ENCODE results near the gene NEURL1B. TPM values are rescaled to one million over a fixed set of nuclear protein-coding genes. Genes with fewer than 3 reads are reported as not detected.

Gene NEURL1B
- polyA plus RNA-seq, 1 of the 3 experiments (the other 2 are of a cell fraction) = 2.8 TPM

GRCh38 chr5:172740428-172741205 is 99.6 kb downstream of the NEURL1B start (continued):
- no peak for TF ChIP-seq REST (IDR thresholded peaks at IDR 0.05; ENCODE audit: low read depth, low read length)
- TF ChIP-seq CHD2 (IDR thresholded peaks at IDR 0.05; ENCODE audit: low read length, partially characterized antibody) = no peak
- TF ChIP-seq, protein P1, sequence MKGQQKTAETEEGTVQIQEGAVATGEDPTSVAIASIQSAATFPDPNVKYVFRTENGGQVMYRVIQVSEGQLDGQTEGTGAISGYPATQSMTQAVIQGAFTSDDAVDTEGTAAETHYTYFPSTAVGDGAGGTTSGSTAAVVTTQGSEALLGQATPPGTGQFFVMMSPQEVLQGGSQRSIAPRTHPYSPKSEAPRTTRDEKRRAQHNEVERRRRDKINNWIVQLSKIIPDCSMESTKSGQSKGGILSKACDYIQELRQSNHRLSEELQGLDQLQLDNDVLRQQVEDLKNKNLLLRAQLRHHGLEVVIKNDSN (IDR thresholded peaks at IDR 0.05; ENCODE audit: borderline replicate concordance, low read depth) = no peak
- peak; percentile 74 for TF ChIP-seq PBX3 (IDR thresholded peaks at IDR 0.05)
- peak; percentile 70; the same call in 1 of the 2 replicates for TF ChIP-seq FOSL2 (IDR thresholded peaks at IDR 0.05; ENCODE audit: borderline replicate concordance, low read depth)
- no peak for TF ChIP-seq EZH2phosphoT487 (IDR thresholded peaks at IDR 0.05; ENCODE audit: borderline replicate concordance, low read depth)
- no peak; the same call in 1 of the 2 replicates for TF ChIP-seq NFIC (IDR thresholded peaks at IDR 0.05; ENCODE audit: borderline replicate concordance)
- TF ChIP-seq ELF1 (IDR thresholded peaks at IDR 0.05) = no peak
- no peak for TF ChIP-seq MEF2A (IDR thresholded peaks at IDR 0.05; ENCODE audit: borderline replicate concordance, low read depth)
- no peak for TF ChIP-seq GABPA (IDR thresholded peaks at IDR 0.05; ENCODE audit: low read depth)
- no peak for TF ChIP-seq SMC3 (IDR thresholded peaks at IDR 0.05; ENCODE audit: low read depth, low read length)
- no peak for TF ChIP-seq RAD21 (IDR thresholded peaks at IDR 0.05; ENCODE audit: low read length)
- peak; percentile 50; the same call in 1 of the 2 replicates for TF ChIP-seq MAX (IDR thresholded peaks at IDR 0.05; ENCODE audit: low read depth)
- TF ChIP-seq RFX5 (IDR thresholded peaks at IDR 0.05; ENCODE audit: low read length) = no peak
- TF ChIP-seq MXI1 (IDR thresholded peaks at IDR 0.05; ENCODE audit: low read depth, low read length) = no peak
- 0 out of 2 replicates have a peak, but pooled peaks have one; percentile 43 for TF ChIP-seq TEAD4 (IDR thresholded peaks at IDR 0.05; ENCODE audit: borderline replicate concordance, insufficient read depth)
- peak; percentile 58 for TF ChIP-seq JUND (IDR thresholded peaks at IDR 0.05)
- no peak for TF ChIP-seq FOXJ3 (CRISPR knock-in tag; IDR thresholded peaks at IDR 0.05)
- TF ChIP-seq USF2 (IDR thresholded peaks at IDR 0.05; ENCODE audit: borderline replicate concordance, low read depth, low read length) = no peak
- TF ChIP-seq NRF1 (IDR thresholded peaks at IDR 0.05; ENCODE audit: low read depth, low read length) = no peak

Small RNAs within 50 kb of the gene (small RNA-seq; reads per million reads assigned to genes)
- gene AC027309.2 (0 to 0.64 (median 0) reads per million in 7 experiments), gene MIR5003 (0 to 3.1 (median 1.1) reads per million in 7 experiments)

Other genes with a start within 250 kb of the NEURL1B start
- 15.0 and 15.7 TPM in 2 replicates for gene SH3PXD2B, start 186.7 kb upstream of the NEURL1B start, polyA plus RNA-seq (2012; rRNA removed)
- 373 and 455 TPM in 2 replicates for gene DUSP1, start 129.9 kb downstream of the NEURL1B start, polyA plus RNA-seq (2012; rRNA removed)
- 101 and 111 TPM in 2 replicates for gene ERGIC1, start 193.0 kb downstream of the NEURL1B start, polyA plus RNA-seq (2012; rRNA removed)